RWPE2 (cell line): ENCODE results near the gene FAR2.

Experiments used
- ATAC-seq: fragments of 200-7000 bp; cut with Tn5 transposase; 3 replicates; pipeline ENCODE4 v1.9.1; 2021; ENCODE audit warnings: low read depth
- DNase-seq: peaks from one replicate; pipeline ENCODE4 v3.0.0-alpha.2; 2020; ENCODE audit warnings: low spot score
- H3K27ac ChIP-seq: fragments of 450-650 bp; 2 replicates; pipeline ENCODE4 v1.5.1; 2017; ENCODE audit warnings: mild to moderate bottlenecking; ENCODE audit not compliant: poor library complexity, severe bottlenecking
- H3K27me3 ChIP-seq: fragments of 250-450 bp; sonication (Bioruptor Pico); 2 replicates; pipeline ENCODE4 v1.5.1; 2021; ENCODE audit warnings: mild to moderate bottlenecking, moderate library complexity; ENCODE audit not compliant: insufficient read depth, poor library complexity, severe bottlenecking
- H3K36me3 ChIP-seq: fragments of 250-450 bp; sonication (Bioruptor Pico); 2 replicates; pipeline ENCODE4 v1.5.1; 2020; ENCODE audit warnings: low read depth, mild to moderate bottlenecking, moderate library complexity
- H3K4me1 ChIP-seq: fragments of 250-450 bp; sonication (Bioruptor Pico); 2 replicates; pipeline ENCODE4 v1.5.1; 2021; ENCODE audit warnings: mild to moderate bottlenecking, moderate library complexity; ENCODE audit not compliant: insufficient read depth, poor library complexity, severe bottlenecking
- H3K4me3 ChIP-seq: fragments of 250-450 bp; sonication (Bioruptor Pico); 2 replicates; pipeline ENCODE4 v1.5.1; 2021; ENCODE audit warnings: mild to moderate bottlenecking, moderate library complexity; ENCODE audit not compliant: severe bottlenecking
- H3K9me3 ChIP-seq: fragments of 250-450 bp; sonication (Bioruptor Pico); 2 replicates; pipeline ENCODE4 v1.5.1; 2021; ENCODE audit warnings: mild to moderate bottlenecking, moderate library complexity; ENCODE audit not compliant: severe bottlenecking
- TF ChIP-seq, protein P1 (sequence below): fragments of 450-650 bp; IDR thresholded peaks from one replicate; pipeline ENCODE4 v1.5.1; 2017; ENCODE audit warnings: mild to moderate bottlenecking, moderate library complexity; ENCODE audit not compliant: poor library complexity, severe bottlenecking

Gene FAR2

DNA sequence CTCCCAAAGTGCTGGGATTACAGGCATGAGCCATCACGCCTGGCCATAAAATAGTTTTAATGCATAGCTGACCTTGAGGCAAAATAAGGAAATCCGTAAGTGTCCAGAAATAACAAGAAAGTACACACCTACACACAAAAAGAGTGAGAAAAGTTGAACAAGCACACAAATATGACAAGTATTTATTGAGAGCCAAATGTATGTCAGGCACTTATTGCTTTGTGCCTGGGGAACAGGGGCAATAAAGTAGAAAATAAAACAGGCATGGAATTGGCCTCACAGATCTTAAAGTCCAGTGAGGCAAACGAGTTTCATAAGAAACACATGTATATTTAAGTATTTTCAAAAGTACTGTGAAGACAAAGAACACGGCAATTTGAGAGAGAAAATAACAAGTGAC lies 128.2 kb downstream of the FAR2 start:
- Histone ChIP-seq H3K9me3 (no peaks in the 10 kb centered on the region), H3K4me3 (no peak overlapping the region), H3K4me1 (no peaks in the 10 kb centered on the region), H3K36me3 (no peaks in the 10 kb centered on the region), H3K27me3 (no peaks in the 10 kb centered on the region), H3K27ac (no peak overlapping the region)
- DNase-seq (no peak), ATAC-seq (no peak)
- TF ChIP-seq, protein P1, sequence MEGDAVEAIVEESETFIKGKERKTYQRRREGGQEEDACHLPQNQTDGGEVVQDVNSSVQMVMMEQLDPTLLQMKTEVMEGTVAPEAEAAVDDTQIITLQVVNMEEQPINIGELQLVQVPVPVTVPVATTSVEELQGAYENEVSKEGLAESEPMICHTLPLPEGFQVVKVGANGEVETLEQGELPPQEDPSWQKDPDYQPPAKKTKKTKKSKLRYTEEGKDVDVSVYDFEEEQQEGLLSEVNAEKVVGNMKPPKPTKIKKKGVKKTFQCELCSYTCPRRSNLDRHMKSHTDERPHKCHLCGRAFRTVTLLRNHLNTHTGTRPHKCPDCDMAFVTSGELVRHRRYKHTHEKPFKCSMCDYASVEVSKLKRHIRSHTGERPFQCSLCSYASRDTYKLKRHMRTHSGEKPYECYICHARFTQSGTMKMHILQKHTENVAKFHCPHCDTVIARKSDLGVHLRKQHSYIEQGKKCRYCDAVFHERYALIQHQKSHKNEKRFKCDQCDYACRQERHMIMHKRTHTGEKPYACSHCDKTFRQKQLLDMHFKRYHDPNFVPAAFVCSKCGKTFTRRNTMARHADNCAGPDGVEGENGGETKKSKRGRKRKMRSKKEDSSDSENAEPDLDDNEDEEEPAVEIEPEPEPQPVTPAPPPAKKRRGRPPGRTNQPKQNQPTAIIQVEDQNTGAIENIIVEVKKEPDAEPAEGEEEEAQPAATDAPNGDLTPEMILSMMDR: no peak

DNA sequence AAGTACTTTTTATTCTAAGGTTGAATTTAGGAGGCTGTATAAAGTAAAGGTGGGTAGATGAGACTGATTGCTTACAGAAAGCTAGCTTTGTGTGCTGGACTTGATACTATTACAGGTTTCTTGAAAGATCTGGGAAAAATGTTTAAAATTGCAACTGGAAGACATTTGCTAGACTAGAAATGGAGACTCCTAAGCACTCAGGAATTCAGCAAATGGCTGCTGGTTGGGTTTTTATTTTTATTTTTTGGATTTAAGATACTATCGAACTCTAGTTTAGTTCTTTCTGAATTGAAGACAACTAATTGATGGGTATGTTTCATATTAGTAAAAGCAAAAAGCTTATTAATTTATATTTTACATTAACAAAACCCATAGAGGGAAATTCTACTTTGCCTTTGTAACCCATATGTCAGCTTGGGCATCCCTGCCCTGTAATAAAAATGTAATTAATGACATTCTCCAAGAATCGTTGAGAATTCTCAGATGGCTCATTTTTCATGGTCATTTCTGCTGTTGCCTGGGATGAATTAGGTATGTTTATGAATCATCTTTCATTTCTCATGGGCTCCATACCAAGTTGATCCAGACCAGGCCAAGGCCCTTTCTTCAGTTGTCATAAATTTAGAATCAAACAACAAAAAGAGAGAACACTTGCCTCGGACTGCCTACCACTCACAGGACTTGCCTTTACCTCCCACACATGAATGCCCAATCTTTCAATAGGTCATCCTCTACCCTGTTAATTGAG lies 129.8 kb downstream of the FAR2 start:
- Histone ChIP-seq H3K4me3 (no peak overlapping the region), H3K27me3 (no peaks in the 10 kb centered on the region), H3K9me3 (no peaks in the 10 kb centered on the region), H3K27ac (no peak overlapping the region), H3K4me1 (no peaks in the 10 kb centered on the region), H3K36me3 (no peaks in the 10 kb centered on the region)
- TF ChIP-seq, protein P1: no peak
- DNase-seq: no peak
- no peak for ATAC-seq

DNA sequence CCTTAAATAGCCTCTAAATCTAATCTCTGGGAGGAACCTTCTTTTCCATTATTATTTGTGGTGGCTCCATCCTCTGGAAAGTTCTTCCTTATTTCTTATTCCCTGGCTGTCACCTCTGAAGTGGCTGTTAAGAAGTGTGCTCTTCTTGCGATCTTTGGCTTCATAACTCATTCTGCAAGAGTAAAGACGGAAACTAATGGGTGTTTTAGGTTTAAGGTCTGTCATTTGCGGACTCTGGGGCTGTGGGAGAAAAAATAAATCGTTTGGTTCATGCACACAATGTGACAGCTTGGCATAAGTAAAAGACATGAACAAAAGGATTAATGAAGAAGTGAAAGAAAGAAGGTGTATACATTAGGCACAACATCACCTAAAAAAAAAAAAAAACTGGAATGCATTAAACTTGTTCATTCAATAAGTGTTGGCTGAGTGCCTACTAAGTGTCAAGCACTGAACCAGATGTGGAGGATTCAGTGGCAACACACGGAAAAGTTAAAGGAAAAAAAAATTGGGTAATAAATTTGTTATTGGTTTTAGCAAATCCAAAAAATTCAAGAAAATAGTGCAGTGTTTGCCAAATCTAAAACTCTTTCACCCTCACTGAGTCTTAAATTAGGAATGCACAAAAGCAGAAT lies 132.4 kb downstream of the FAR2 start:
- H3K4me1 ChIP-seq: no peaks in the 10 kb centered on the region
- DNase-seq (no peak), ATAC-seq (no peak)
- no peaks in the 10 kb centered on the region for H3K36me3 ChIP-seq
- H3K4me3 ChIP-seq: no peak overlapping the region
- TF ChIP-seq, protein P1: no peak
- H3K9me3 ChIP-seq: no peaks in the 10 kb centered on the region
- no peak overlapping the region for H3K27ac ChIP-seq
- H3K27me3 ChIP-seq: no peaks in the 10 kb centered on the region

DNA sequence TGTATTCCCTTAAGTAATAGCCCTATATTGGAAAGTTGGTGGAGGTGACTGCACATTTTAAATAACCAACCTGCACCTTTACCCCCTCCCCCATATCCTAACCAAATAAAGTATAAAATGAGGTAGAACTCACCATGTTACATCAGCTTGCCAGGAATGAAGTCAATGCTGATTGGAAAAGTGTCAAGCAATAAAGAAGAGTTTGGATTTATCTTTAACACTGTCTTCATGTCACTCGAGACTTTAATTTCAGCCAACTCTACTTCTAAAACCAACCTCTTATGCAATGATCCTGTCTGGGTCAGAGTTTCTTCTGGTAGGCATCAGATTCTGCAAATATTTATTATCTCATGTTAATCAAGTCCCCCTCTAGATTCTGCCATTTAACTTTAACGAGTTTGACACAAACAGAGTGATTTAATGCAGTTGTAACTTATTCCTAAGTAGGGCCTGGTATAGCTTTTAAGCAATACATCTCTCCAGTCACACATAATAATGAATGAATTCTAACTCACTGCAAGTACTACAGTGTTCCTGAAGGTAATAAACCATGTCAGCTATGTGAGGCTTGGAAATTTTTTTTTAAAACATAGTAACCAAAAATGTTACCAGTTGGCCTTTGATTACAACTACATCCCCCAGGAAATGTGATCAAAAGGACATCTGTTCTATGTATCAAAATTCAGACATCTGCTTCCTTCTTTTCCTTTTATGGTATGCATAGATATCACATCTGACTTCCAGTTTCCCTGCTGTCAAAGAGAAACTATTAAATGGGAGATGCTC lies 133.1 kb downstream of the FAR2 start:
- TF ChIP-seq, protein P1: no peak
- Histone ChIP-seq H3K27me3 (no peaks in the 10 kb centered on the region), H3K27ac (no peak overlapping the region), H3K4me1 (no peaks in the 10 kb centered on the region), H3K36me3 (no peaks in the 10 kb centered on the region), H3K4me3 (no peak overlapping the region), H3K9me3 (no peaks in the 10 kb centered on the region)
- DNase-seq (no peak), ATAC-seq (no peak)
